ENCODE measurements around the gene ACSL6. TPM values are rescaled to one million over a fixed set of nuclear protein-coding genes. Genes with fewer than 3 reads are reported as not detected.

The ACSL6 gene, protein sequence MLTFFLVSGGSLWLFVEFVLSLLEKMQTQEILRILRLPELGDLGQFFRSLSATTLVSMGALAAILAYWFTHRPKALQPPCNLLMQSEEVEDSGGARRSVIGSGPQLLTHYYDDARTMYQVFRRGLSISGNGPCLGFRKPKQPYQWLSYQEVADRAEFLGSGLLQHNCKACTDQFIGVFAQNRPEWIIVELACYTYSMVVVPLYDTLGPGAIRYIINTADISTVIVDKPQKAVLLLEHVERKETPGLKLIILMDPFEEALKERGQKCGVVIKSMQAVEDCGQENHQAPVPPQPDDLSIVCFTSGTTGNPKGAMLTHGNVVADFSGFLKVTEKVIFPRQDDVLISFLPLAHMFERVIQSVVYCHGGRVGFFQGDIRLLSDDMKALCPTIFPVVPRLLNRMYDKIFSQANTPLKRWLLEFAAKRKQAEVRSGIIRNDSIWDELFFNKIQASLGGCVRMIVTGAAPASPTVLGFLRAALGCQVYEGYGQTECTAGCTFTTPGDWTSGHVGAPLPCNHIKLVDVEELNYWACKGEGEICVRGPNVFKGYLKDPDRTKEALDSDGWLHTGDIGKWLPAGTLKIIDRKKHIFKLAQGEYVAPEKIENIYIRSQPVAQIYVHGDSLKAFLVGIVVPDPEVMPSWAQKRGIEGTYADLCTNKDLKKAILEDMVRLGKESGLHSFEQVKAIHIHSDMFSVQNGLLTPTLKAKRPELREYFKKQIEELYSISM
- 0.17 TPM in 1 of 2 replicates, not detected in the other for total RNA-seq

DNA sequence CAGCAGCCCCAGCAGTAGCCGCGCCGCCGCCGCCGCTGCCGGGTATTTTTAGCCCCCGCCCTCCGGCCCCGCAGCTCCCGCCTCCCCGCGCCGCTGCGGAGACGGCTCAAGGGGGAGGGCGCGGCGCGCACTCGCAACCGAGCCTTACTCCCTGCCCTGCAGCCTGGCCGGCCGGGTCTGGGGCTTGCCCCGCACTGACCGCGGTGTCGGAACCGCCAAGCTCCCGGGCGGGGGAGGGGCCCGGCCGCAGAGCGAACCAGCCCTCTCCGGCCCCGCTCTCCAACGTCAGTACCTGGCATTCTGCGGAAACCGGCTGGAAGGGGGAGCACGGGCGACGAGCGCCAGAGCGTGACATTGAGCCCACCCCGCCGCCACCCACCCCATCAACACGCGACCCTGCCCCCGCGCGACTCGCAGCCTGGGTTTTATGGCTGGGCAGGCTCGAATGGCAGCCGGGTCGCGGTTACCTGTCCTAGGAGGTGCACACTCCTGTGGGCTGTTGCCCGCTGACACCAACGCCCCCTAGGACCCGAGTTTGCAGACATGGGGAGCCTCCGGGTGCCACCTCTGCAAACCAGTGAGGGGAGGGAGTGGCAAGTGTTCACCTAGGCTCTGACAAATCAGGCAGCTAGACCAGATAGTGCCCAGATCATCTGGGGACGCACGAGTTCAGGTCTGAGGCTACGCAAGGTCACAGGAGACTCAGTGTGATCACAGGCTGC, at the start of gene ACSL6:
TSS of gene ACSL6 (minus strand) at position 37 of the 722 bp plus-strand sequence. CDS start 105 bp downstream, outside the sequence.

DNA sequence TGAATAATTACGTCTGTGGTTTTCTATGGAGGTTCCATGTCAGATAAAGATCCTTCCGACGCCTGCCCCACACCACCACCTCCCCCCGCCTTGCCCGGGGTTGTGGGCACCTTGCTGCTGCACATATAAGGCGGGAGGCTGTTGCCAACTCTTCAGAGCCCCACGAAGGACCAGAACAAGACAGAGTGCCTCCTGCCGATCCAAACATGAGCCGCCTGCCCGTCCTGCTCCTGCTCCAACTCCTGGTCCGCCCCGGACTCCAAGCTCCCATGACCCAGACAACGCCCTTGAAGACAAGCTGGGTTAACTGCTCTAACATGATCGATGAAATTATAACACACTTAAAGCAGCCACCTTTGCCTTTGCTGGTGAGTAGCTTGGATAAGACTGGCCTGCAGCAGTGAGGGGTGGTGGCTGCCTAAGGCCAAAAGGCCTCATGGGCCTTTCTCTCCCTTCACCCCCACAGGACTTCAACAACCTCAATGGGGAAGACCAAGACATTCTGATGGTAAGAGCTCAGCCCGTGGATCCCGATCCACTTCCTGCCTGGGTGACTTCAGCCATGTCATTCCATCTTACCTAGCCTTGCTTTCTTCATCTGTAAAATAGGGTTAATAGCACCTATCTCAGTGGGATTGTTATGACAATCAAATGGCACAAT, 49.2 kb upstream of the ACSL6 start, which contains the start of gene IL3:
TSS of gene IL3 (plus strand) at position 155 of the 661 bp plus-strand sequence. CDS start at position 207, 52 bp downstream.

DNA sequence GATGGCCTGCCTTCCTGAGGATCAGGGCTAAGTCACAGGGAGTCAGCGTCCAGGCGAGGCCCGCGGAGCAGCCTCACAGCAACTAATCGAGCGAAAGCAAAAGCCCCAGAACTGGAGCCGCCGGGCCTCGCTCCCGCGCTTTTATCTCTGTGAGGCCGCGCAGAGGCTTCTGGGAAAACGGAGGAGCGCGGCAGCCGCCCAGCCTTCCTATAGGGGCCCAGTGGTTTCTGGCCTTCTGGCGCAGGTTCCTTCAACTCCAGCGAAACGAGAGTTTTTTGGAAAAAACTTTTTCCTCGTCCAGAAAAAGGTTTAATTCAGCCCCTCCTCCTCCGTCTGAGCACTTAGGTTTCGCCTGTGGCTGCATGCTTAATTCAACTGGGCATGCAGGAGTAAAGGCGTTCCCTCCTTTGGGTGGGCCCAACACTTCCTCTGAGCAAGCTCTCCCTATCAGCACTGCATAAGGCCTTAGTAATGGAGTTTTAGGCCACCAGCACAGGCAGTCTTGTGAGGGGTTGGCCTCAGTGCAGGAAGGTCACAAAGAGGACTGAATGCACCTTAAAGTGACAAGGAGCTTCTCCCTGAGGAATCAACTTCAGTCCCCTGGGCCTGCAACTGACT, 65.8 kb downstream of the ACSL6 start, which contains the start of gene MEIKIN:
TSS of gene MEIKIN (minus strand) at position 113 of the 618 bp plus-strand sequence. CDS start 158 bp downstream, outside the sequence.

Other genes starting within 250 kb of the ACSL6 start
- 42.9 and 49.1 TPM in 2 replicates for gene FNIP1, start 214.6 kb downstream of the ACSL6 start, total RNA-seq
- not detected in 2 replicates for gene MEIKIN, start 66.0 kb downstream of the ACSL6 start, total RNA-seq
- not detected in 2 replicates for gene IL3, start 49.0 kb upstream of the ACSL6 start, total RNA-seq
- gene CSF2, start 62.1 kb upstream of the ACSL6 start, total RNA-seq, result 1.9 TPM in 1 of 2 replicates, not detected in the other
- gene P4HA2, start 216.2 kb upstream of the ACSL6 start, total RNA-seq, result 483 and 725 TPM in 2 replicates
- gene PDLIM4, start 246.0 kb upstream of the ACSL6 start, total RNA-seq, result 30.6 and 125 TPM in 2 replicates

Measured in smooth muscle cell of the pulmonary artery (primary cell).